Skin epidermis (tissue), 12 donors: ENCODE data around the gene CD226.
"Not testable (repeated sequence)": the region's sequence is repeated elsewhere in the genome, so short reads cannot be mapped to it uniquely, and the experiment has no call there.

Source experiments
- H3K27ac ChIP-seq, 21 experiments: fragments of 200-600 bp; sonication (generic) in 11 of 21; one replicate each; pipeline ENCODE4 v1.5.0; 2020; ENCODE audit warnings: mild to moderate bottlenecking in 3 of 21, inconsistent platforms in 2 of 21, moderate library complexity in 2 of 21
- H3K4me3 ChIP-seq, 7 experiments: fragments of 200-600 bp; sonication (generic) in 2 of 7; one replicate each; pipeline ENCODE4 v1.5.0; 2020; ENCODE audit warnings: inconsistent platforms in 2 of 7, mild to moderate bottlenecking in 2 of 7, moderate library complexity in 1 of 7

Gene CD226

DNA sequence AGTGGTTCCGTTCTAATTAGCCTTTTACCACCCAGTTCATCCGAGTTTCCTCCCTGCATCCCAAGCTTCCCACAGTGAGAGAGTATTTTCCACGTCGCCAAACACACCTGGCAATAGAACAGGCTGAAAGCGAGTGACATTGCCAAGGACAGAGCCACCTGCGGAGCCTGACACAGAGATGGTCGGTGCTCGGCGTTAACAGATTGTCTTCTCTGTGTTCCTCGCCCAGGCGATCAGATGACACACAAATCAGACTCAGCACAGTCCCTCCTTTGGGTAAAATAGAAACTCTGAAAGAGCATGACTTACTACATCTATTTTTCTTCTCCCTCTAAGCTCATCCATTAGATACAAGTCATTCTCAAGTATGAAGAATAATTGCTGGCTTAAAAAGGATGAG, 107.7 kb downstream of the CD226 start:
- Histone ChIP-seq H3K4me3 (no peak overlapping the region), H3K27ac (no peak overlapping the region)

DNA sequence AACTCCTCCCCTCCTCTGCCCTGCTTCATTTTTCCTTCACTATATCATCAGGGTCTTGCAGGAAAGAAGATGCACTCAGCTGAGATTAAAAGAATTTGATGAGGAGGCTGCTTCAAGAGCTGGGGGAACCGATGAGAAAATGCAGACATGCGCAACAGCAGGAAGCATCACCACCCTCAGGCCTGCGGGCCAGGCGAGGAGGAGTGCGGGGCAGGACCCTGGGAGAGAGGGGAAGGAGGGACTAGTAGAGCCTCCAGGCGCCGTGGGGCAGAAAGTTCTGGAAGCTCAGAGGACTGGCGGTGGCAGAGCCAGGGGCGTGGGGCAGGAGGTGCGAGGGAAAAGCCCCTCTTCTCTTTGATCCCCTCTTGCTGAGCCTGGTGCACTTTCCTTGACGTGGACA, 108.2 kb downstream of the CD226 start:
- H3K4me3 ChIP-seq, result no peak overlapping the region
- no peak overlapping the region for H3K27ac ChIP-seq

DNA sequence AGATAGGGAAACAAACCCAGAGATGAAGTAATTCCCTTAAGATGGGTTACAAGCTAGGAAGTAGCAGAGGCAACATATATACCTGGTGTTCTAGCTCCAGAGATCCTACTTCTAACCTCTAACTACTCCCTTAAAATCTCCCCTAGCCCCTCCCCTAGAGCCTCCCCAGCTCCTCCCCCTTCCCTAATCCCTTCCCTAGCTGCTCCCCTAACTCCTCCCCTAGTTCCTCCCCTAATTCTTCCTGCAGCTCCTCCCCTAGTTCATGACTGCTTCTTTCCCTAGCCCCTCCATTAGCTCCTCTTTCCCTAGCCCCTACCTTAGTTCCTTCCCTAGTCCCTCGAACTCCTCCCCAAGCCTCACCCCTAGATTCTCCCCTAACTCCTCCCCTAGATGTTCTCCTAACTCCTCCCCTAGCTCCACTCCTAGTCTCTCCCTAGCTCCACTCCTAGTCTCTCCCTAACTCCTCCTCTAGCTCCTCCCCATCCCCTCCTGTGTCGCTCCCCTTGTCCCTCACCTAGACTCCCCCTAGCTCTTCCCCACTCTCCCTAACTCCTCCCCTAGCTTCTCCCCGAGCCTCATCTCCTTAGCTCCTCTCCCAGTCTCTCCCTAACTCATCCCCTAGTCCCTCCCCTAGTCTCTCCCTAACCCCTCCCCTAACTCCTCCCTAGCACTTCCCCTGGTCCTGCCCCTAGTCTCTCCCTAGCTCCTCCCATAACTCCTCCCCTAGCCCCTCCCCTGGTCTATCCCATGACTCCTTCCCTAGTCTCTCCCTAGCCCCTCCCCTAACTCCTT, 108.9 kb downstream of the CD226 start:
- Histone ChIP-seq H3K27ac (no peak overlapping the region), H3K4me3 (no peak overlapping the region)

DNA sequence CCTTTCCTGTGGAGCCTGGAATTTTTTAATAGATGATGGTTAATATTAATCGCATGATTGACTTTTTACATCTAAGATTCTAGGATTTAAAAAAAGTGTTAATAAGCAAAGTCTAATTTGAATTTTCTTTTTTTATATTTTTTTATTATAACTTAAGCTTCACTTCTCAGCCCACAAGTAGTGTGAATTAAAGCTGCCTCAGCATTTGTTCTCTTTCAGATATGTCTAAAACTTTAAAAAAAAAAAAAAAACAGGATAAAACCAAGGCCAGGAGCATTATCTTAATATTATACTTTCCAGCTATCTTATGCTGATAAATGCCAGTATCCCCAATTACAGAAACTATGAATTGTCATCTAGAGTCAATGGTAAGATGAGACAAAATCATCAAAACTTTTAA, 109.7 kb downstream of the CD226 start:
- Histone ChIP-seq H3K4me3 (no peak overlapping the region), H3K27ac (no peak overlapping the region)

DNA sequence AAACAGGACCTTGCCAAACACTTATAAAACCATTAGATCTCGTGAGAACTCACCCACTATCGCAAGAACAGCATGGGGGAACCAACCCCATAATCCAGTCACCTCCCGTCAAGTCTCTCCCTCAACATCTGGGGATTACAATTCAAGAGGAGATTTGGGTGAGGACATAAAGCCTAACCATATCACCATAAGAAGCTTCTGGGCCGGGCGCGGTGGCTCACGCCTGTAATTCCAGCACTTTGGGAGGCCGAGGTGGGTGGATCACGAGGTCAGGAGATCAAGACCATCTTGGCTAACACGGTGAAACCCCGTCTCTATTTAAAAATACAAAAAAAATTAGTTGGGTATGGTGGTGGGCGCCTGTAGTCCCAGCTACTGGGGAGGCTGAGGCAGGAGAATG, 112.7 kb downstream of the CD226 start:
- not testable (repeated sequence) for H3K27ac ChIP-seq, H3K4me3 ChIP-seq

DNA sequence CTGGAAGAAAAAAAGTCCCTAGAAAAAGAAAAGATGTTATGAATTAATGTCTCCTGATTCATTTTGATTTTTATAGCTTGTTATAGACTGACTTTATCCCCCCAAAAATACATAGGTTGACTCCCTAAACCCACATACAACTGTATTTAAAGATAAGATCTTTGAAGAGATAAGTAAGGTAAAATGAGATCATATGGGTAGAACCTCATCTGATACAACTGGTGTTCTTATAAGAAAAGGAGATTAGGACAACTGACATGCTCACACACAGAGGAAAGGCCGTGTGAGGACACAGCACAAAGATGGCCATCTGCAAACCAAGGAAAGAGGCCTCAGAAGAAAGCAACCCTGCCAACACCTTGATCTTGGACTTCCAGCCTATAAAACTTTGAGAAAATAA, 117.5 kb downstream of the CD226 start:
- H3K27ac ChIP-seq, result no peak overlapping the region
- no peak overlapping the region for H3K4me3 ChIP-seq

DNA sequence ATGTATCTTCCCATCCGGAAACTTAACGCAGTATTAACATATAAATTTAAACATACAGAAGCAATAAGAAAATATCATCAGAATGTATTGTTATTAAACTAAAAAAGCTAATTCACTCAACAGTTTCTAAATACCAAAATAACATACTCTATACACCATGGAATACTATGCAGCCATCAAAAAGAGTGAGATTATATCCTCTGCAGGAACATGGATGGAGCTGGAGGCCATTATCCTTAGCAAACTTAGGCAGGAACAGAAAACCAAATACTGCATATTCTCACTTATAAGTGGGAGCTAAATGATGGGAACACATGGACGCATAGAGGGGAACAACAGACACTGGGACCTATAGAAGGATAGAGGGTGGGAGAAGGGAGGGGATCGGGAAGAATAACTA, 127.1 kb downstream of the CD226 start:
- H3K4me3 ChIP-seq, result no peak overlapping the region
- H3K27ac ChIP-seq, result no peak overlapping the region

DNA sequence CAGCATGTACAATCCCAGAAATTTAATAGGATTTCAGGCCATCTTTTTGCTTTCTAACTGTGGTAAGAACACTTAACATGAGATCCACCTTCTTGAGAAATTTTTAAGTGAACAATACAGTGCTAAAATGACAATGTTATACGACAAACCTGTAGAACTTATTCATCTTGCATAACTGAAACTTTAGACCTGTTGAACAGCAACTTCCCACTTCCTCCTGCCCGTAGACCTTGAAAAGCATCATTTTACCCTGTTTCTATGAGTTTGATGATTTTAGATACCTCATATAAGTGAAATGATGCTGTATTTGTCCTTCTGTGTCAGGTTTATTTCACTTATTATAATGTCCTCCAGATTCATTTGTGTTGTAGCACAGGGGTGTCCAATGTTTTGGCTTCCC, 128.2 kb downstream of the CD226 start:
- no peak overlapping the region for H3K27ac ChIP-seq
- H3K4me3 ChIP-seq, result no peak overlapping the region

DNA sequence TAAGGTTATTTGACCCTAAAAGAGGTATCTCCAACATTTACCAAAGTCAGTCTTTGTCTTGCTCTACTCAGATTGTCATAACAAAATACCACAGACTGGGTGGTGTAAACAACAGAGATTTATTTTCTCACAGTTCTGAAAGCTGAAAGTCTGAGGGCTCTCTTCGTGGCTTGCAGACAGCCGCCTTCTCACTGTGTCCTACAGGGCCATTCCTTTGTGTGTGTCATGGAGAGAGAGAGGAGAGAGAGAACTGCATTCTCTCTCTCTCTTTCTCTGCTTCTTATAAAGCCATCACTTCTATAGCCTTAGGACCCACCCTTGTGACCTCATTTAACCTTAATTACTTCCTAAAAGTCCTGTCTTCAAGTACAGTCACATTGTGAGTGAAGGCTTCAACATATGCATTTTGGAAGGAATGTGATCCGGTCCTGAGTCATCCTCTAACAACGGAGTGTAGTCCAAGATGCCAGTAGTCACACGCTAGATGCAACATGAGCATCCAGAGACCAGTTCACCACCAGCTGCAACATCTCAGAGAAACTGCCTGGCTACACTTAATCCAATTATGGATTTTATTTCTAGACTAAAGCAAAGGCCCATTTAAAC, 130.2 kb downstream of the CD226 start:
- no peak overlapping the region for H3K4me3 ChIP-seq
- H3K27ac ChIP-seq, result no peak overlapping the region

DNA sequence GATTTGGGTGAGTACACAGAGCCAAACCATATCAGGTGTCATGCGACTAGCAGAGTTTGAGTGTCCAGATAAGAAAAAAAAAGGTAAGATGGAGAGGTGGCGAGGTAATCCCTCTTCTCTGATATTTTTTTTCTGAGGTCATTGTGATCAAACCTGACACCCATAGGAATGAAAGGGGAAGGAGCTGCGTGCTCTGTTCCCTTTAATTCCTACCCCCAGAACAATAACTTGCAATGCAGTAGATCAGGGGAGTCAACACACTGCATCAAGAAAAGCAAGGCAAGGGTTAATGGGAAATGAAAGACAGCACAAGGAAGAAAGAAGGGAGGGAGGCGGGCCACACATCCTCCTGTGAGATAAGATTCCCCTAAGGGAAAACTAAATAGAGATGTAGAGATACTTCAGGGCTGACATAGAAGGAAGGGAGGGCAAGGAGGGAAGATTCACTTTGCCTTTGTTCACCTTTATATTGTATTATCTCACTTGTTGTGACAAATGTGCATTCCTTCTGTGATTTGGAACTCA, 132.8 kb downstream of the CD226 start:
- Histone ChIP-seq H3K4me3 (no peak overlapping the region), H3K27ac (no peak overlapping the region)

DNA sequence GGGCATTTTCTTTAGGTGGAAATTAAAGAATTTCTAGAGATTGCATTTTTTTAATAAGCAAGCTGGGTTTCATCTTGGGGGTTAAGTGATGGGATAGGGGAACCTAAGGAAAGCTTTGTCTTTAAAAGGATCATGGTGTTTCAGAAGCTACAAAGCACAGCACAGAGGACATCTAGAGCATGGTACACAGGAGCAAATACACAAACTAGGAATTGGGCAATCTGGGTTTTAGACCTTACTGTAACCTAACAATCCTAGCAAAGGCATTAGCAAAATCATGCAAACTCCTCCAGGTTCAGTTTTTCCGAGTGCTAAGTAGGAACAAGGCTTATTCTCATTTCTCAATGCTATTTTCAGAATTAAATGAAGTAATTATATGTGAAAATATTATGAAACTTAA, 134.1 kb downstream of the CD226 start:
- Histone ChIP-seq H3K27ac (no peak overlapping the region), H3K4me3 (no peak overlapping the region)

DNA sequence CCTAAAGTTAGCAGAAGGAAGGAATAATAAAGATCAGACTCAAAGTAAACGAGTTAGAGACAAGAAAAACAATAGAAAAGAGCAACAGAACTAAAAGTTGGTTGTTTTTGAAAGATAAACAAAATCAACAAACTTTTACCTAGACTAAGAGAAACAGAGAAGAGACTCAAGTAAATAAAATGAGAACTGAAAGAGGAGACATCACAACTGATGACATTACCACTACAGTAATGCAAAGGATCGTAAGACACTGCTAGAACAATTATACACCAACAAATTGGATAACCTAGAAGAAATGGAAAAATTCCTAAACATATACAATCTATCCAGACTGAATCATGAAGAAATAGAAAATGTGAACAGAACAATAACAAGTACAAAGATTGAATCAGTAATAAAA, 139.3 kb downstream of the CD226 start:
- H3K27ac ChIP-seq, result no peak overlapping the region
- H3K4me3 ChIP-seq, result no peak overlapping the region

DNA sequence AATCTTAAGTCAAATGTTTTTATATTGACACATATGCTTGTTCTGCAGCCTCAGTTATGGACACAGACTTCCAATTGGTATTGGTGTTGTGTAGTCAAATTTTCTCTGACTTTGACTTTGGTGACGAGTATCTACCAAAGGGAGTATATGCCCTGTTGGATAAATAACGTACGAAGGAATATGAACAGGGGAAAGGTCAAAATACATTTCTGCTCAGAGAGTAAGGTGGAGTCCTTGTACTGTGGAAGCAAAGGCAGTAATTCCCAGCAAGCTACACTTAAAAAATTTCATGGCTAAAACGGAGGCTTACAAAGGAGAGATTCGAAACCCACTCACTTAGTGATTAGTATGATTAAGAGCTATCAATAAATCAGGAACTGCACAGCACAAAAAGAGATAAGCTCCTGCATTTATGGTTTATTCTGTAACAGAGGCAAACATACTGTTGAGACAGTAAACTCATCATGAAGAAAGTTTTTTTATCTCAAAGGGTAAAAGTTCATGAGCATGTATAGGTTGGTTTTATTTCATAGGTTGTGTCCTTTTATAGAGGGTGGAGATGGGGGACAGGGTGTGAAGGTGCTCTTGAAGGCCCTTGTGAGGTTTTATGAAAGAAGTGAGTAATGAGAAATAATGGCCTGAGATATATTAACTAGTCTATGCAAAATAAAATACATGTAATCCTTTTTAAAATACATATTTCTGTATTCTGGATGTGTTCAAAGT, 142.7 kb downstream of the CD226 start:
- H3K4me3 ChIP-seq, result no peak overlapping the region
- no peak overlapping the region for H3K27ac ChIP-seq
